ENCODE data around the gene PLPP1. TPM values are rescaled to one million over a fixed set of nuclear protein-coding genes. Genes with fewer than 3 reads are reported as not detected.

PLPP1 gene
- polyA plus RNA-seq, 3 donors: 0.87 to 1.5 (median 0.98) TPM

DNA sequence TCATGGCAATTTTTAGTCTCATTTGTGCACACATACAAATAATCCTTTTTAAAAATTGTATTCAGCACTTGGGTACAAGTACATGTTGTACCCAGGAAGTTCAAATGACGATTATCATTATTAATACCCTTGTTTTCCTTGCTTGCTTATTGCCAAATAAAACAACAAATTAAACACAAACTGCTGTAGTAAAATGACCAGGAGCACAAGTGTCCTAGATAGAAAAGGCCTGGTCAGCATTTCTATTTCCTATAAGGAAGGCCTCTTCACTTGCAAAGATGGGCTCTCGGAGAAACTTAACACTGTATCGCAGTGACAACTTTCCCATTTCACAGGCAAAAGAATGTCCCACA is 34.7 kb upstream of the PLPP1 start:
- Histone ChIP-seq H3K4me2 (replicated peaks; ENCODE audit: extremely low read depth, low read length, poor library complexity, severe bottlenecking) (no peak overlapping the region), H3K9ac (ENCODE audit: insufficient read depth, low read length, poor library complexity, severe bottlenecking) (no peak overlapping the region), H3K27me3 (ENCODE audit: control insufficient read depth in 2 of 2, insufficient read depth in 2 of 2, low read length in 2 of 2) (no peaks in the 10 kb centered on the region), H3K4me3 (replicated peaks in 1 of 3; ENCODE audit: low read depth in 2 of 3, low read length in 3 of 3) (no peak overlapping the region), H3K79me2 (ENCODE audit: insufficient read depth, low read length) (no peaks in the 10 kb centered on the region), H3K9me3 (replicated peaks in 1 of 2; ENCODE audit: control insufficient read depth in 1 of 2, insufficient read depth in 1 of 2, low read length in 2 of 2) (no peaks in the 10 kb centered on the region), H3K4me1 (ENCODE audit: control insufficient read depth in 1 of 2, insufficient read depth in 2 of 2, low read length in 2 of 2) (no peaks in the 10 kb centered on the region), H4K20me1 (ENCODE audit: insufficient read depth, low read length) (no peaks in the 10 kb centered on the region), H2AFZ (ENCODE audit: insufficient read depth, low read depth, low read length, poor library complexity, severe bottlenecking) (no peak overlapping the region), H3K27ac (ENCODE audit: low read depth in 1 of 2, low read length in 2 of 2) (no peak overlapping the region), H3K36me3 (replicated peaks in 1 of 2; ENCODE audit: control insufficient read depth in 1 of 2, insufficient read depth in 2 of 2, low read length in 2 of 2) (no peaks in the 10 kb centered on the region)
- peaks cover 0 to 4% (median under 1%) of the 10 kb centered on the region in 3 donors for H3K27me3 Mint-ChIP-seq (ENCODE audit: low read depth in 3 of 3)
- peaks cover 0 to 7% (median 0%) of the 10 kb centered on the region in 7 donors for H3K9me3 Mint-ChIP-seq
- no peak overlapping the region for H3K4me3 Mint-ChIP-seq
- no peaks in the 10 kb centered on the region for H3K4me1 Mint-ChIP-seq
- intact Hi-C loops (cut with micrococcal nuclease): no loop called here
- no peak for DNase-seq
- 100% methylated on average over 1 of the region's 3 CpGs for WGBS (ENCODE audit: insufficient coverage)
- TF ChIP-seq, protein P1, sequence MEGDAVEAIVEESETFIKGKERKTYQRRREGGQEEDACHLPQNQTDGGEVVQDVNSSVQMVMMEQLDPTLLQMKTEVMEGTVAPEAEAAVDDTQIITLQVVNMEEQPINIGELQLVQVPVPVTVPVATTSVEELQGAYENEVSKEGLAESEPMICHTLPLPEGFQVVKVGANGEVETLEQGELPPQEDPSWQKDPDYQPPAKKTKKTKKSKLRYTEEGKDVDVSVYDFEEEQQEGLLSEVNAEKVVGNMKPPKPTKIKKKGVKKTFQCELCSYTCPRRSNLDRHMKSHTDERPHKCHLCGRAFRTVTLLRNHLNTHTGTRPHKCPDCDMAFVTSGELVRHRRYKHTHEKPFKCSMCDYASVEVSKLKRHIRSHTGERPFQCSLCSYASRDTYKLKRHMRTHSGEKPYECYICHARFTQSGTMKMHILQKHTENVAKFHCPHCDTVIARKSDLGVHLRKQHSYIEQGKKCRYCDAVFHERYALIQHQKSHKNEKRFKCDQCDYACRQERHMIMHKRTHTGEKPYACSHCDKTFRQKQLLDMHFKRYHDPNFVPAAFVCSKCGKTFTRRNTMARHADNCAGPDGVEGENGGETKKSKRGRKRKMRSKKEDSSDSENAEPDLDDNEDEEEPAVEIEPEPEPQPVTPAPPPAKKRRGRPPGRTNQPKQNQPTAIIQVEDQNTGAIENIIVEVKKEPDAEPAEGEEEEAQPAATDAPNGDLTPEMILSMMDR (IDR thresholded peaks at IDR 0.05): no peak
- no peaks in the 10 kb centered on the region for H3K36me3 Mint-ChIP-seq
- no peak overlapping the region for H3K27ac Mint-ChIP-seq

DNA sequence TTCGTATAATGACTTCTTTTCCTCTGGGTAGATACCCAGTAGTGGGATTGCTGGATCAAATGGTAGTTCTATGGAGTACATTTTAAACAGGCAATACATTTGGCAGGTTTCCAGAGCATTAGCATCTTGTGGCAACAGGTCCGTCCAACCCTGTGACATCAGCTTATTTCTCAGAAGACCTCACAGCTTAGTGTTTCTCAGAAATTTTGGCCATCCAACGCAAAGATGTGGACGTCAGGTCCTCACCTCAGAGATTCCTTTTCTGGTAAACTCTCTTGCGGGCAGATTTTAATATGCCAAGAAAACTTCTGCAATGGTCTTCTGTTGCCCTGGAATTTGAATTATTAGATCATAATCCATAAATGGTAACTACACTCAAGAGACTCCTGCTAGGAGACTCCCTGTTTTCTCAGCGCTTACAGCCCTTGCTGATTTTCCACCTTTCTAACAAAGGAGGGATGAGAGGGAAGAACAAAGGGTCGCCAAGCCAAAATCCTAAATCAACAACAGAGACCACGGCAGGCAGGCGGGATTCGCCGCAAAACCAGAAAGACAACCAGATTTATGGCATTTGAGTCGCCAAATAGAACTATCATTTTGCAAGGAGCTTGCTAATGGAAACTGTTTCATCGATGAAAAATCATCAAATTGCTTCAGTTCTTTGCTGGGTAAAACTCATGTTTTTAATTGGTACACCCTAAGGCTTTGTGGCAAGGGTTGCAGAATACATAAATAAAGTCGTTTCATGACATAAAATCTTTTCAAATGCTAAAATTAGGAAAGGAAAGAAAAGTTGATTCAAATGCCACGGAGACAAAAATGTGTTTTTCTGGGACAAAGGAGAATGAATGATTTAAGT is 34.1 kb upstream of the PLPP1 start:
- Histone ChIP-seq H3K36me3 (replicated peaks in 1 of 2; ENCODE audit: control insufficient read depth in 1 of 2, insufficient read depth in 2 of 2, low read length in 2 of 2) (no peaks in the 10 kb centered on the region), H3K27me3 (ENCODE audit: control insufficient read depth in 2 of 2, insufficient read depth in 2 of 2, low read length in 2 of 2) (no peaks in the 10 kb centered on the region), H3K9ac (ENCODE audit: insufficient read depth, low read length, poor library complexity, severe bottlenecking) (no peak overlapping the region), H2AFZ (ENCODE audit: insufficient read depth, low read depth, low read length, poor library complexity, severe bottlenecking) (no peak overlapping the region), H3K4me2 (replicated peaks; ENCODE audit: extremely low read depth, low read length, poor library complexity, severe bottlenecking) (no peak overlapping the region), H4K20me1 (ENCODE audit: insufficient read depth, low read length) (no peaks in the 10 kb centered on the region), H3K4me3 (replicated peaks in 1 of 3; ENCODE audit: low read depth in 2 of 3, low read length in 3 of 3) (no peak overlapping the region), H3K9me3 (replicated peaks in 1 of 2; ENCODE audit: control insufficient read depth in 1 of 2, insufficient read depth in 1 of 2, low read length in 2 of 2) (no peaks in the 10 kb centered on the region), H3K4me1 (ENCODE audit: control insufficient read depth in 1 of 2, insufficient read depth in 2 of 2, low read length in 2 of 2) (no peaks in the 10 kb centered on the region), H3K79me2 (ENCODE audit: insufficient read depth, low read length) (no peaks in the 10 kb centered on the region), H3K27ac (ENCODE audit: low read depth in 1 of 2, low read length in 2 of 2) (no peak overlapping the region)
- peaks cover 0 to 4% (median 0%) of the 10 kb centered on the region in 3 donors for H3K27me3 Mint-ChIP-seq (ENCODE audit: low read depth in 3 of 3)
- peaks cover 0 to 7% (median 0%) of the 10 kb centered on the region in 7 donors for H3K9me3 Mint-ChIP-seq
- H3K4me1 Mint-ChIP-seq: no peaks in the 10 kb centered on the region
- 87% methylated on average over 6 of the region's 15 CpGs for WGBS (ENCODE audit: insufficient coverage)
- TF ChIP-seq, protein P1 (IDR thresholded peaks at IDR 0.05): no peak
- no peak overlapping the region for H3K4me3 Mint-ChIP-seq
- H3K36me3 Mint-ChIP-seq: no peaks in the 10 kb centered on the region
- no peak overlapping the region for H3K27ac Mint-ChIP-seq
- no peak for DNase-seq
- intact Hi-C loops (cut with micrococcal nuclease): no loop called here
